ENCODE measurements around the gene TIGD6.

DNA sequence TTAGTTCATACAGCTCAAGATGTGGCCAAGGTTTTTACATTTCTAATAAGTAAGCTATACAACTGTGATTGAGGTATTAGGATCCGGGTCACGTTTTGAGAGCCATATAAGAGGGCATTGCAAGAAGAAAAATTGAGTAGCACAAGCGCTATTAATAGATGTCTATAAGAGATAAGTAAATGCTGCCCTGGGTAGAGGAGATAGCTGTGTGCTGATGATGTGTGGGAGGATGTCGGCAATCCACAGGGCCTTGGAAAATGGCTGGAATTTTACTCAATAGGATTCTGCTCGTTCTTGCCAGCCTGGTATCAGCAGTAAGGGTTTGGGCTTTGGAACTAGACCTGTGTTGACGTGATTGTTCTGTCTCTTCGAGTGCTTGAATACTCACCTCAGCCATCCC, 44.3 kb upstream of the TIGD6 start:
- TF ChIP-seq, protein P1, sequence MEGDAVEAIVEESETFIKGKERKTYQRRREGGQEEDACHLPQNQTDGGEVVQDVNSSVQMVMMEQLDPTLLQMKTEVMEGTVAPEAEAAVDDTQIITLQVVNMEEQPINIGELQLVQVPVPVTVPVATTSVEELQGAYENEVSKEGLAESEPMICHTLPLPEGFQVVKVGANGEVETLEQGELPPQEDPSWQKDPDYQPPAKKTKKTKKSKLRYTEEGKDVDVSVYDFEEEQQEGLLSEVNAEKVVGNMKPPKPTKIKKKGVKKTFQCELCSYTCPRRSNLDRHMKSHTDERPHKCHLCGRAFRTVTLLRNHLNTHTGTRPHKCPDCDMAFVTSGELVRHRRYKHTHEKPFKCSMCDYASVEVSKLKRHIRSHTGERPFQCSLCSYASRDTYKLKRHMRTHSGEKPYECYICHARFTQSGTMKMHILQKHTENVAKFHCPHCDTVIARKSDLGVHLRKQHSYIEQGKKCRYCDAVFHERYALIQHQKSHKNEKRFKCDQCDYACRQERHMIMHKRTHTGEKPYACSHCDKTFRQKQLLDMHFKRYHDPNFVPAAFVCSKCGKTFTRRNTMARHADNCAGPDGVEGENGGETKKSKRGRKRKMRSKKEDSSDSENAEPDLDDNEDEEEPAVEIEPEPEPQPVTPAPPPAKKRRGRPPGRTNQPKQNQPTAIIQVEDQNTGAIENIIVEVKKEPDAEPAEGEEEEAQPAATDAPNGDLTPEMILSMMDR (IDR thresholded peaks at IDR 0.05): no peak
- no peak for TF ChIP-seq POLR2A (IDR thresholded peaks at IDR 0.05)

Data from thyroid gland (tissue), 4 donors.